ENCODE data around the gene RAET1E. TPM values are rescaled to one million over a fixed set of nuclear protein-coding genes. Genes with fewer than 3 reads are reported as not detected.
"Not testable (repeated sequence)": the region's sequence is repeated elsewhere in the genome, so short reads cannot be mapped to it uniquely, and the experiment has no call there.

The RAET1E gene
- total and polyA plus RNA-seq, 4 experiments from 2014 or later, result not detected

GRCh38 chr6:149929422-149929821, 31.5 kb upstream of the RAET1E start:
- ChIA-PET CTCF (ENCODE audit: partially characterized antibody) (interaction anchor here (0.6 to 1.3 kb wide), 3 partner anchors 87 to 113 kb away, joined by 3 read pairs; no protein-coding TSS in a partner anchor), POLR2A (ENCODE audit: partially characterized antibody) (no interaction called here)
- H3K4me1 Mint-ChIP-seq, result peaks cover 3 to 22% (median 10%) of the 10 kb centered on the region in 4 donors
- H3K27ac Mint-ChIP-seq, result no peak overlapping the region
- peaks cover 0 to 4% (median 0%) of the 10 kb centered on the region in 8 donors for H3K9me3 Mint-ChIP-seq
- peaks cover 13% of the 10 kb centered on the region for H3K4me1 ChIP-seq (ENCODE audit: insufficient read depth, low read length)
- H3K27ac ChIP-seq (ENCODE audit: low read depth, low read length), result no peak overlapping the region
- peaks cover 49% of the 10 kb centered on the region for H3K27me3 ChIP-seq (ENCODE audit: insufficient read depth, low read length)
- H3K27me3 Mint-ChIP-seq, result peaks cover 71 to 75% of the 10 kb centered on the region in 2 donors
- H3K36me3 ChIP-seq (ENCODE audit: insufficient read depth, low read length), result no peaks in the 10 kb centered on the region
- no peaks in the 10 kb centered on the region for H3K36me3 Mint-ChIP-seq
- no peak overlapping the region for H3K4me3 ChIP-seq (ENCODE audit: low read length in 2 of 2)
- no peak overlapping the region for H3K4me3 Mint-ChIP-seq
- no peaks in the 10 kb centered on the region for H3K9me3 ChIP-seq (ENCODE audit: control insufficient read depth in 1 of 2, low read length in 2 of 2)
- intact Hi-C loops (cut with micrococcal nuclease), result no loop called here
- no peak for DNase-seq

GRCh38 chr6:149927025-149927424, 29.1 kb upstream of the RAET1E start:
- H3K27ac Mint-ChIP-seq; H3K4me3 Mint-ChIP-seq; H3K9me3 Mint-ChIP-seq; POLR2A ChIA-PET (ENCODE audit: partially characterized antibody); H3K27ac ChIP-seq (ENCODE audit: low read depth, low read length); H3K36me3 ChIP-seq (ENCODE audit: insufficient read depth, low read length); H3K4me3 ChIP-seq (ENCODE audit: low read length in 2 of 2); H3K9me3 ChIP-seq (ENCODE audit: control insufficient read depth in 1 of 2, low read length in 2 of 2); DNase-seq; H3K36me3 Mint-ChIP-seq; intact Hi-C loops (cut with micrococcal nuclease): not testable (repeated sequence)
- H3K27me3 ChIP-seq (ENCODE audit: insufficient read depth, low read length), result peaks cover 52% of the 10 kb centered on the region
- peaks cover 10 to 34% (median 20%) of the 10 kb centered on the region in 4 donors for H3K4me1 Mint-ChIP-seq
- CTCF ChIA-PET (ENCODE audit: partially characterized antibody), result interaction anchor here (0.7 kb wide), 1 partner anchor 91 kb away, joined by 3 read pairs; no protein-coding TSS in a partner anchor
- H3K4me1 ChIP-seq (ENCODE audit: insufficient read depth, low read length), result peaks cover 29% of the 10 kb centered on the region
- H3K27me3 Mint-ChIP-seq, result peaks cover 69 to 80% of the 10 kb centered on the region in 2 donors

- ChIA-PET POLR2A (ENCODE audit: partially characterized antibody) (no interaction called here), CTCF (ENCODE audit: partially characterized antibody) (interaction anchor here (0.7 to 2.4 kb wide), 3 partner anchors 90 to 91 kb away, joined by 3 to 18 read pairs (median 12); no protein-coding TSS in a partner anchor)
- H3K9me3 Mint-ChIP-seq, result peaks cover 0 to 4% (median 0%) of the 10 kb centered on the region in 8 donors
- H3K27me3 ChIP-seq (ENCODE audit: insufficient read depth, low read length), result peaks cover 47% of the 10 kb centered on the region
- H3K9me3 ChIP-seq (ENCODE audit: control insufficient read depth in 1 of 2, low read length in 2 of 2), result no peaks in the 10 kb centered on the region
- peak overlapping the region; percentile 14 to 60 (median 28) for H3K4me3 Mint-ChIP-seq
- H3K36me3 ChIP-seq (ENCODE audit: insufficient read depth, low read length), result no peaks in the 10 kb centered on the region
- H3K27ac ChIP-seq (ENCODE audit: low read depth, low read length), result no peak overlapping the region
- H3K27ac Mint-ChIP-seq, result peak overlapping the region in 1 of 7 donors; percentile 5
- intact Hi-C loops (cut with micrococcal nuclease), result loop anchor here (1.0 kb wide), 3 partner anchors 92 to 380 kb away; partner anchors contain the start of genes LATS1 and PPIL4
- peaks cover 29% of the 10 kb centered on the region for H3K4me1 ChIP-seq (ENCODE audit: insufficient read depth, low read length)
- peaks cover 11 to 38% (median 21%) of the 10 kb centered on the region in 4 donors for H3K4me1 Mint-ChIP-seq
- peaks cover 73 to 82% of the 10 kb centered on the region in 2 donors for H3K27me3 Mint-ChIP-seq
- H3K4me3 ChIP-seq (ENCODE audit: low read length in 2 of 2), result no peak overlapping the region
- no peaks in the 10 kb centered on the region for H3K36me3 Mint-ChIP-seq
- peak; percentile 59 to 70 (median 63) for DNase-seq
Observed at GRCh38 chr6:149925974-149926777, 28.3 kb upstream of the RAET1E start.

- Histone ChIP-seq H3K9me3 (ENCODE audit: control insufficient read depth in 1 of 2, low read length in 2 of 2) (no peaks in the 10 kb centered on the region), H3K4me1 (ENCODE audit: insufficient read depth, low read length) (peaks cover 29% of the 10 kb centered on the region), H3K27me3 (ENCODE audit: insufficient read depth, low read length) (peaks cover 42% of the 10 kb centered on the region), H3K27ac (ENCODE audit: low read depth, low read length) (no peak overlapping the region), H3K36me3 (ENCODE audit: insufficient read depth, low read length) (no peaks in the 10 kb centered on the region), H3K4me3 (ENCODE audit: low read length in 2 of 2) (no peak overlapping the region)
- Mint-ChIP-seq H3K27me3 (peaks cover 75 to 84% of the 10 kb centered on the region in 2 donors), H3K36me3 (no peaks in the 10 kb centered on the region), H3K9me3 (peaks cover 0 to 4% (median 0%) of the 10 kb centered on the region in 8 donors), H3K27ac (no peak overlapping the region), H3K4me3 (peak overlapping the region in 7 of 8 donors; percentile 18 to 60 (median 26)), H3K4me1 (peaks cover 11 to 38% (median 21%) of the 10 kb centered on the region in 4 donors)
- ChIA-PET CTCF (ENCODE audit: partially characterized antibody) (interaction anchor here (0.9 to 2.4 kb wide), 6 partner anchors 11 to 93 kb away, joined by 3 to 18 read pairs (median 6); no protein-coding TSS in a partner anchor), POLR2A (ENCODE audit: partially characterized antibody) (no interaction called here)
- intact Hi-C loops (cut with micrococcal nuclease), result no loop called here
- no peak for DNase-seq
Observed at GRCh38 chr6:149925253-149925973, 27.5 kb upstream of the RAET1E start.

GRCh38 chr6:149924933-149925252, 27.0 kb upstream of the RAET1E start:
- H3K4me3 ChIP-seq (ENCODE audit: low read length in 2 of 2), result no peak overlapping the region
- no peak for DNase-seq
- H3K27me3 Mint-ChIP-seq, result peaks cover 75 to 82% of the 10 kb centered on the region in 2 donors
- no peak overlapping the region for H3K27ac Mint-ChIP-seq
- no peaks in the 10 kb centered on the region for H3K36me3 Mint-ChIP-seq
- ChIA-PET POLR2A (ENCODE audit: partially characterized antibody) (no interaction called here), CTCF (ENCODE audit: partially characterized antibody) (interaction anchor here (0.6 to 2.4 kb wide), 8 partner anchors 11 to 379 kb away, joined by 3 to 18 read pairs (median 4); partner anchors contain the start of gene PPIL4)
- H3K4me1 Mint-ChIP-seq, result peaks cover 11 to 38% (median 21%) of the 10 kb centered on the region in 4 donors
- no peaks in the 10 kb centered on the region for H3K36me3 ChIP-seq (ENCODE audit: insufficient read depth, low read length)
- intact Hi-C loops (cut with micrococcal nuclease), result no loop called here
- H3K9me3 Mint-ChIP-seq, result peaks cover 0 to 4% (median 0%) of the 10 kb centered on the region in 8 donors
- H3K4me1 ChIP-seq (ENCODE audit: insufficient read depth, low read length), result peaks cover 29% of the 10 kb centered on the region
- H3K27me3 ChIP-seq (ENCODE audit: insufficient read depth, low read length), result peaks cover 42% of the 10 kb centered on the region
- no peaks in the 10 kb centered on the region for H3K9me3 ChIP-seq (ENCODE audit: control insufficient read depth in 1 of 2, low read length in 2 of 2)
- no peak overlapping the region for H3K27ac ChIP-seq (ENCODE audit: low read depth, low read length)
- peak overlapping the region in 1 of 8 donors; percentile 36 for H3K4me3 Mint-ChIP-seq

- Histone ChIP-seq H3K36me3 (ENCODE audit: insufficient read depth, low read length) (no peaks in the 10 kb centered on the region), H3K27ac (ENCODE audit: low read depth, low read length) (no peak overlapping the region), H3K27me3 (ENCODE audit: insufficient read depth, low read length) (peaks cover 42% of the 10 kb centered on the region), H3K4me3 (ENCODE audit: low read length in 2 of 2) (no peak overlapping the region), H3K9me3 (ENCODE audit: control insufficient read depth in 1 of 2, low read length in 2 of 2) (no peaks in the 10 kb centered on the region), H3K4me1 (ENCODE audit: insufficient read depth, low read length) (peaks cover 29% of the 10 kb centered on the region)
- intact Hi-C loops (cut with micrococcal nuclease), result no loop called here
- CTCF ChIA-PET (ENCODE audit: partially characterized antibody), result interaction anchor here (0.6 to 2.4 kb wide), 10 partner anchors 10 to 378 kb away, joined by 3 to 18 read pairs (median 3); partner anchors contain the start of gene PPIL4
- Mint-ChIP-seq H3K27me3 (peaks cover 70 to 80% of the 10 kb centered on the region in 2 donors), H3K9me3 (peaks cover 0 to 4% (median 0%) of the 10 kb centered on the region in 8 donors), H3K27ac (no peak overlapping the region), H3K4me1 (peaks cover 11 to 38% (median 21%) of the 10 kb centered on the region in 4 donors), H3K4me3 (peak overlapping the region in 7 of 8 donors; percentile 16 to 91 (median 66)), H3K36me3 (no peaks in the 10 kb centered on the region)
- POLR2A ChIA-PET (ENCODE audit: partially characterized antibody), result no interaction called here
- no peak for DNase-seq
Observed at GRCh38 chr6:149924206-149924932, 26.5 kb upstream of the RAET1E start.
